ENCODE measurements around the gene CTSZ.

CTSZ gene

GRCh38 chr20:59025511-59025910, 18.5 kb upstream of the CTSZ start:
- no peak overlapping the region for H3K4me3 ChIP-seq (ENCODE audit: low read length)
- no peak for DNase-seq (ENCODE audit: low read depth)
- TF ChIP-seq CTCF (conservative IDR thresholded peaks at IDR 0.05; ENCODE audit: low read depth, low read length): no peak

GRCh38 chr20:59025086-59025485, 18.0 kb upstream of the CTSZ start:
- DNase-seq (ENCODE audit: low read depth): no peak
- no peak for TF ChIP-seq CTCF (conservative IDR thresholded peaks at IDR 0.05; ENCODE audit: low read depth, low read length)
- no peak overlapping the region for H3K4me3 ChIP-seq (ENCODE audit: low read length)

- TF ChIP-seq CTCF (conservative IDR thresholded peaks at IDR 0.05; ENCODE audit: low read depth, low read length): no peak
- DNase-seq (ENCODE audit: low read depth): no peak
- no peak overlapping the region for H3K4me3 ChIP-seq (ENCODE audit: low read length)
Observed at GRCh38 chr20:59024111-59024530, 17.1 kb upstream of the CTSZ start.

- no peak for DNase-seq (ENCODE audit: low read depth)
- no peak for TF ChIP-seq CTCF (conservative IDR thresholded peaks at IDR 0.05; ENCODE audit: low read depth, low read length)
- H3K4me3 ChIP-seq (ENCODE audit: low read length): no peak overlapping the region
Observed at GRCh38 chr20:59023616-59024015, 16.6 kb upstream of the CTSZ start.

GRCh38 chr20:59022754-59023153, 15.7 kb upstream of the CTSZ start:
- TF ChIP-seq CTCF (conservative IDR thresholded peaks at IDR 0.05; ENCODE audit: low read depth, low read length): no peak
- no peak for DNase-seq (ENCODE audit: low read depth)
- H3K4me3 ChIP-seq (ENCODE audit: low read length): no peak overlapping the region

GRCh38 chr20:59020938-59021551, 14.0 kb upstream of the CTSZ start:
- no peak overlapping the region for H3K4me3 ChIP-seq (ENCODE audit: low read length)
- TF ChIP-seq CTCF (conservative IDR thresholded peaks at IDR 0.05; ENCODE audit: low read depth, low read length): no peak
- DNase-seq (ENCODE audit: low read depth): no peak

GRCh38 chr20:59019217-59019616, 12.2 kb upstream of the CTSZ start, which contains the start of gene TUBB1:
TSS of gene TUBB1 (plus strand) at chr20:59019429. CDS start at chr20:59019523, 94 bp downstream.
- no peak for TF ChIP-seq CTCF (conservative IDR thresholded peaks at IDR 0.05; ENCODE audit: low read depth, low read length)
- no peak for DNase-seq (ENCODE audit: low read depth)
- H3K4me3 ChIP-seq (ENCODE audit: low read length): no peak within 1 kb of the TSS
